Gastrocnemius medialis (tissue), 4 donors: ENCODE measurements around the gene IGF1R. TPM values are rescaled to one million over a fixed set of nuclear protein-coding genes. Genes with fewer than 3 reads are reported as not detected.

Source experiments
- ATAC-seq, 2 donors: fragments of 150-250 bp; one replicate each; pipeline ENCODE4 v1.9.1; 2016
- DNase-seq, 2 donors: peaks; one replicate each; pipeline ENCODE4 v3.0.0-alpha.2; 2019
- H3K27ac ChIP-seq, 4 donors: fragments of 200-600 bp; sonication (generic); 1 replicate in 1 of 4; 2 replicates in 3 of 4; pipeline ENCODE4 v1.5.1; 2016 to 2018; ENCODE audit warnings: mild to moderate bottlenecking in 2 of 4, moderate library complexity in 1 of 4
- H3K27me3 ChIP-seq, 3 donors: fragments of 200-600 bp; sonication (generic) in 2 of 3; 1 replicate in 1 of 3; 2 replicates in 2 of 3; pipeline versions ENCODE4 v1.5.1 to v1.6.0; 2016 to 2019; ENCODE audit warnings: mild to moderate bottlenecking in 1 of 3, moderate library complexity in 1 of 3
- H3K36me3 ChIP-seq, 2 donors: fragments of 200-600 bp; sonication (generic) in 1 of 2; one replicate each; pipeline ENCODE4 v1.5.1; 2017 to 2018
- H3K4me1 ChIP-seq, 2 donors: fragments of 200-600 bp; sonication (generic) in 1 of 2; one replicate each; pipeline ENCODE4 v1.5.1; 2016 to 2017; ENCODE audit warnings: mild to moderate bottlenecking in 2 of 2
- H3K4me3 ChIP-seq, 4 donors: fragments of 200-600 bp; sonication (generic) in 3 of 4; 1 replicate in 1 of 4; 2 replicates in 3 of 4; pipeline ENCODE4 v1.5.1; 2016 to 2019; ENCODE audit warnings: mild to moderate bottlenecking in 2 of 4
- H3K9me3 ChIP-seq, 3 donors: fragments of 200-600 bp; sonication (generic) in 2 of 3; 1 replicate in 1 of 3; 2 replicates in 2 of 3; pipeline ENCODE4 v1.5.1; 2016 to 2019
- CTCF ChIP-seq, 5 experiments: fragments of 450-650 bp in 3 of 5; fragments of 200-600 bp in 2 of 5; sonication (generic) in 2 of 5; IDR thresholded peaks in 4 of 5; conservative IDR thresholded peaks in 1 of 5; 1 replicate in 4 of 5; 2 replicates in 1 of 5; pipeline ENCODE4 v1.5.1; 2016 to 2019; ENCODE audit warnings: antibody characterized with exemption in 5 of 5, mild to moderate bottlenecking in 3 of 5, moderate library complexity in 3 of 5
- POLR2A ChIP-seq, 2 donors: fragments of 450-650 bp; IDR thresholded peaks; one replicate each; pipeline ENCODE4 v1.6.1; 2017; ENCODE audit warnings: antibody characterized with exemption in 2 of 2, mild to moderate bottlenecking in 2 of 2, moderate library complexity in 2 of 2
- in situ Hi-C, 4 donors: fragments of 200-750 bp; cut with MboI; loops; one replicate each; pipeline versions ENCODE4 v1.15.0 to v1.8.0; 2017; ENCODE audit warnings: low sequenced_read_pairs in 4 of 4
- intact Hi-C: fragments of 100-400 bp; cut with DNase I; formaldehyde crosslinking; loops from one replicate; pipeline ENCODE4 v1.15.1; 2023; ENCODE audit warnings: low total_unique reads
- total RNA-seq, 4 donors: library from RNA; depleted of rRNA; stranded (reverse); fragments of >200 nt; gene quantifications; one replicate each; pipeline versions ENCODE4 v1.1.0 to v1.2.3, GENCODE V29; 2016

IGF1R gene
- total RNA-seq, 4 donors from 2014 or later: 10.1 to 50.4 (median 12.3) TPM

- no peak overlapping the region for H3K27ac ChIP-seq
- no peaks in the 10 kb centered on the region for H3K36me3 ChIP-seq
- ATAC-seq: no peak
- no peaks in the 10 kb centered on the region for H3K9me3 ChIP-seq
- intact Hi-C loops: no loop called here
- no peak for DNase-seq
- H3K27me3 ChIP-seq: no peaks in the 10 kb centered on the region
- TF ChIP-seq CTCF (IDR thresholded peaks at IDR 0.05 in 4 of 5, conservative IDR thresholded peaks at IDR 0.05 in 1 of 5): no peak
- in situ Hi-C loops: no loop called here
- peaks cover 3 to 6% of the 10 kb centered on the region in 2 donors for H3K4me1 ChIP-seq
- H3K4me3 ChIP-seq: no peak overlapping the region
Observed at GRCh38 chr15:98744506-98744905, 96.2 kb downstream of the IGF1R start.

- no peaks in the 10 kb centered on the region for H3K27me3 ChIP-seq
- no peak overlapping the region for H3K4me3 ChIP-seq
- DNase-seq (no peak), ATAC-seq (no peak)
- no peaks in the 10 kb centered on the region for H3K36me3 ChIP-seq
- H3K4me1 ChIP-seq: peaks cover under 1 to 6% of the 10 kb centered on the region in 2 donors
- no peak for TF ChIP-seq POLR2A (IDR thresholded peaks at IDR 0.05)
- no peak for TF ChIP-seq CTCF (IDR thresholded peaks at IDR 0.05 in 4 of 5, conservative IDR thresholded peaks at IDR 0.05 in 1 of 5)
- H3K9me3 ChIP-seq: no peaks in the 10 kb centered on the region
- H3K27ac ChIP-seq: no peak overlapping the region
- intact Hi-C loops: no loop called here
- in situ Hi-C loops: no loop called here
Observed at GRCh38 chr15:98745179-98745578, 96.8 kb downstream of the IGF1R start.

GRCh38 chr15:98745650-98746374 lies 97.5 kb downstream of the IGF1R start:
- Histone ChIP-seq H3K27me3 (no peaks in the 10 kb centered on the region), H3K36me3 (no peaks in the 10 kb centered on the region), H3K27ac (no peak overlapping the region), H3K4me1 (peaks cover 0 to 6% of the 10 kb centered on the region in 2 donors), H3K4me3 (no peak overlapping the region), H3K9me3 (no peaks in the 10 kb centered on the region)
- TF ChIP-seq POLR2A (IDR thresholded peaks at IDR 0.05) (no peak), CTCF (IDR thresholded peaks at IDR 0.05 in 4 of 5, conservative IDR thresholded peaks at IDR 0.05 in 1 of 5) (no peak)
- ATAC-seq (no peak), DNase-seq (no peak)
- in situ Hi-C loops: no loop called here
- intact Hi-C loops: no loop called here

GRCh38 chr15:98746375-98747155 lies 98.2 kb downstream of the IGF1R start:
- no peak for DNase-seq
- H3K9me3 ChIP-seq: no peaks in the 10 kb centered on the region
- no peak overlapping the region for H3K4me3 ChIP-seq
- in situ Hi-C loops: no loop called here
- ATAC-seq: no peak
- TF ChIP-seq CTCF (IDR thresholded peaks at IDR 0.05 in 4 of 5, conservative IDR thresholded peaks at IDR 0.05 in 1 of 5) (no peak), POLR2A (IDR thresholded peaks at IDR 0.05) (no peak)
- intact Hi-C loops: no loop called here
- peaks cover 0 to 6% of the 10 kb centered on the region in 2 donors for H3K4me1 ChIP-seq
- H3K36me3 ChIP-seq: no peaks in the 10 kb centered on the region
- no peak overlapping the region for H3K27ac ChIP-seq
- no peaks in the 10 kb centered on the region for H3K27me3 ChIP-seq
